ENCODE data around the gene TTC4. TPM values are rescaled to one million over a fixed set of nuclear protein-coding genes. Genes with fewer than 3 reads are reported as not detected.

The TTC4 gene
- total RNA-seq, 2 donors from 2014 or later, result 12.7 to 17.2 TPM

GRCh38 chr1:54751426-54751825 lies 35.8 kb downstream of the TTC4 start:
- H3K36me3 ChIP-seq, result peaks cover 3% of the 10 kb centered on the region
- no peak overlapping the region for H3K4me3 ChIP-seq
- H3K27me3 ChIP-seq (replicated peaks; ENCODE audit: insufficient read depth), result no peaks in the 10 kb centered on the region
- no peak overlapping the region for H3K27ac ChIP-seq
- ATAC-seq (ENCODE audit: insufficient number of reproducible peaks, low FRiP score, low read depth) (no peak), DNase-seq (ENCODE audit: low spot score) (no peak)
- no peaks in the 10 kb centered on the region for H3K4me1 ChIP-seq (ENCODE audit: control insufficient read depth in 1 of 2, low read depth in 2 of 2)
- H3K9me3 ChIP-seq, result no peaks in the 10 kb centered on the region
- TF ChIP-seq CTCF (IDR thresholded peaks at IDR 0.05), result no peak

GRCh38 chr1:54754045-54754444 lies 38.4 kb downstream of the TTC4 start:
- no peak for ATAC-seq (ENCODE audit: insufficient number of reproducible peaks, low FRiP score, low read depth)
- Histone ChIP-seq H3K4me1 (ENCODE audit: control insufficient read depth in 1 of 2, low read depth in 2 of 2) (no peaks in the 10 kb centered on the region), H3K27ac (no peak overlapping the region), H3K36me3 (peaks cover 15% of the 10 kb centered on the region), H3K27me3 (replicated peaks; ENCODE audit: insufficient read depth) (no peaks in the 10 kb centered on the region), H3K4me3 (no peak overlapping the region), H3K9me3 (no peaks in the 10 kb centered on the region)
- no peak for DNase-seq (ENCODE audit: low spot score)
- TF ChIP-seq CTCF (IDR thresholded peaks at IDR 0.05), result no peak

DNA sequence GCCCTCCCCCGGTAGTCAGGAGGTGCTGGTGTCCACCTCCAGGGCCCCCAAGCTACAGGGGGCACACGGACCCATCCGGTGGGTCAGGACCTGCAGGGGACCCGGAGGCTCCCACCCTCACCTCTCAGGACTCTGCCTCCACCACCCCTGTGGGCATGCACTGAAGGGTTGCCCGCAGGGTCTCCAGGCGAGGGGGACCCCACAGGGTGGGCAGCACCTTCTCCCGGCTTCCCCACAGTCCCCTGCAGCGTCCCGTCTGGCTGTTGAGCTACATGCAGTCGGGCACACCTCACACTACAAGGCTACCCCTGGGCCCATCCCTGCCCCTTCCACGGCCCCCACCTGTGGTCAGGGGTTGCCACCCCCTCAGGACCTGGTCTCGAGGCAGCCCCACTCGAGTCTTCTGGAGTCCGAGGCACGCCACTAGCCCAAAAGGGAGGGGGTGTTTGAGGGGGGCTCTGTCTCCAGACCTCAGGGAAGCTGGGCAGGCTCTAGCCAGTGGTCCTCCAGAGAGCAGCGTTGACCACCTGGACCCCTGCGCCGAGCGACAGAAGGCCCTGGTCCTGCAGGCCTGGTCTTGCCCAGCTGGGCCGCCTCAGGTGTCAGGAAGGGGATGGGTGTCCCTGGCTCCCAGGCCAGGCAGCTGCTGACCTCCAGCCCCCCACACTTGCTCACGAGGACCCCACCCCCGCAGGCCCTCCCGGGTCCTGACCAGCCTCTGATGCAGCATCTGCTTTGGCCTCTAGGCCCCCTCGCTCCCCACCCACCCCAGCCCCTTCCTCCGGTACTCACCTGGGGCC lies 39.0 kb downstream of the TTC4 start:
- ATAC-seq (ENCODE audit: insufficient number of reproducible peaks, low FRiP score, low read depth) (no peak), DNase-seq (ENCODE audit: low spot score) (no peak)
- no peak overlapping the region for H3K27ac ChIP-seq
- H3K36me3 ChIP-seq, result peaks cover 15% of the 10 kb centered on the region
- no peaks in the 10 kb centered on the region for H3K27me3 ChIP-seq (replicated peaks; ENCODE audit: insufficient read depth)
- TF ChIP-seq CTCF (IDR thresholded peaks at IDR 0.05), result no peak
- H3K4me1 ChIP-seq (ENCODE audit: control insufficient read depth in 1 of 2, low read depth in 2 of 2), result no peaks in the 10 kb centered on the region
- H3K4me3 ChIP-seq, result no peak overlapping the region
- H3K9me3 ChIP-seq, result no peaks in the 10 kb centered on the region

DNA sequence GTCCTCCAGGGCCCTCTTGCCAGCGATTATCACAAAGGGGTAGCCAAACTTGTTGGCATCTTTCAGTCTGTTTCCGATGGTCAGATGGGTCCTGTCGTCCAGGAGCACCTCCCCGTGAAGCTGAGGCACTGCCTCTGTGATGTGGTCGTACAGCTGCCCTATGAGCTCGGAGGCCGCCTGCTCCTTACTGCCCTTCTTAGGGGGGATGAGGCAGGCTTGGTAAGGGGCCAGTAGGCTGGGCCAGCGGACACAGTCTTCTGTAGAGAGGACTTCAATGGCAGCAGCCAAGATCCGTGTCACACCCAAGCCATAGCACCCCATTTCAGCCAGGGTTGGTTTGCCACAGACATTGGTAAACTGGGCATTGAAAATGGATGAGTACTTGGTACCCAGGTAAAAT lies 42.2 kb downstream of the TTC4 start:
- no peak overlapping the region for H3K4me3 ChIP-seq
- no peak for ATAC-seq (ENCODE audit: insufficient number of reproducible peaks, low FRiP score, low read depth)
- H3K27ac ChIP-seq, result no peak overlapping the region
- H3K27me3 ChIP-seq (replicated peaks; ENCODE audit: insufficient read depth), result no peaks in the 10 kb centered on the region
- H3K4me1 ChIP-seq (ENCODE audit: control insufficient read depth in 1 of 2, low read depth in 2 of 2), result no peaks in the 10 kb centered on the region
- no peak for TF ChIP-seq CTCF (IDR thresholded peaks at IDR 0.05)
- H3K36me3 ChIP-seq, result peaks cover 15% of the 10 kb centered on the region
- no peak for DNase-seq (ENCODE audit: low spot score)
- H3K9me3 ChIP-seq, result no peaks in the 10 kb centered on the region

- H3K4me1 ChIP-seq (ENCODE audit: control insufficient read depth in 1 of 2, low read depth in 2 of 2), result peaks cover 5 to 9% of the 10 kb centered on the region in 2 donors
- H3K27me3 ChIP-seq (replicated peaks; ENCODE audit: insufficient read depth), result no peaks in the 10 kb centered on the region
- no peak overlapping the region for H3K27ac ChIP-seq
- ATAC-seq (ENCODE audit: insufficient number of reproducible peaks, low FRiP score, low read depth) (no peak), DNase-seq (ENCODE audit: low spot score) (no peak)
- peaks cover 15% of the 10 kb centered on the region for H3K36me3 ChIP-seq
- H3K9me3 ChIP-seq, result no peaks in the 10 kb centered on the region
- H3K4me3 ChIP-seq, result no peak overlapping the region
- no peak for TF ChIP-seq CTCF (IDR thresholded peaks at IDR 0.05)
These were observed 43.2 kb downstream of the TTC4 start for GRCh38 chr1:54758678-54759348.
